ENCODE measurements around the gene PDLIM1. TPM values are rescaled to one million over a fixed set of nuclear protein-coding genes. Genes with fewer than 3 reads are reported as not detected.

The PDLIM1 gene
- total RNA-seq, 6 experiments from 2014 or later = 63.9 to 105 (median 82.1) TPM

DNA sequence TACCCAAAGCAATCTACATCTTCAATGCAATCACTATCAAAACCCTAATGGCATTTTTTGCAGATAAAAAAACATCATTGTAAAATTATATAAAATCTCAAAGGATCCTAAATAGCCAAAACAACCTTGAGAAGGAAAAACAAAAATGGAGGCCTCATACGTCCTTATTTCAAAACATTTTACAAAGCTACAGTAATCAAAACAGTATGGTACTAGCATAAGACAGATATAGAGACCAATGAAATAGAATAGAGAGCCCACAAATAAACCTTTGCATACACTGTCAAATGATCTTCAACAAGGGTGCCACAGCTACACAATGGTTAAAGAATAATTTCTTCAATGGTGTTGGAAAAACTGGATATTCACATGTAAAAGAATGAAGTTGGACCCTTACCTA is 34.5 kb downstream of the PDLIM1 start:
- H3K4me3 ChIP-seq = no peak overlapping the region
- TF ChIP-seq POLR2A (IDR thresholded peaks at IDR 0.05) (no peak), CTCF (IDR thresholded peaks at IDR 0.05) (no peak)
- peaks cover 0 to 11% (median 6%) of the 10 kb centered on the region in 4 donors for H3K4me1 ChIP-seq
- no peaks in the 10 kb centered on the region for H3K27me3 ChIP-seq
- ATAC-seq = no peak
- no peaks in the 10 kb centered on the region for H3K9me3 ChIP-seq
- WGBS (ENCODE audit: insufficient coverage, low coverage, low lambda C conversion rate, missing lambda C conversion rate) = 94% methylated on average over 1 of the region's 1 CpG
- intact Hi-C loops (cut with DNase I) = no loop called here
- H3K36me3 ChIP-seq = peaks cover 0 to 18% (median 2%) of the 10 kb centered on the region in 4 donors
- no peak for DNase-seq
- no peak overlapping the region for H3K27ac ChIP-seq

GRCh38 chr10:95254629-95255028 is 36.2 kb downstream of the PDLIM1 start:
- ATAC-seq (no peak), DNase-seq (no peak)
- Histone ChIP-seq H3K9me3 (no peaks in the 10 kb centered on the region), H3K27me3 (no peaks in the 10 kb centered on the region), H3K4me1 (peaks cover 0 to 2% (median 0%) of the 10 kb centered on the region in 4 donors), H3K27ac (no peak overlapping the region), H3K4me3 (no peak overlapping the region), H3K36me3 (peaks cover 0 to 16% (median under 1%) of the 10 kb centered on the region in 4 donors)
- intact Hi-C loops (cut with DNase I) = no loop called here
- TF ChIP-seq POLR2A (IDR thresholded peaks at IDR 0.05) = no peak
- TF ChIP-seq CTCF (IDR thresholded peaks at IDR 0.05) = no peak
- WGBS (ENCODE audit: insufficient coverage, low coverage, low lambda C conversion rate, missing lambda C conversion rate) = 77% methylated on average over 3 of the region's 3 CpGs

GRCh38 chr10:95253686-95254085 is 37.1 kb downstream of the PDLIM1 start:
- TF ChIP-seq POLR2A (IDR thresholded peaks at IDR 0.05) (no peak), CTCF (IDR thresholded peaks at IDR 0.05) (no peak)
- Histone ChIP-seq H3K27me3 (no peaks in the 10 kb centered on the region), H3K27ac (peak overlapping the region in 1 of 3 donors; percentile 1), H3K4me3 (no peak overlapping the region), H3K4me1 (peaks cover 0 to 6% (median 0%) of the 10 kb centered on the region in 4 donors), H3K36me3 (peaks cover 0 to 7% (median 0%) of the 10 kb centered on the region in 4 donors), H3K9me3 (no peaks in the 10 kb centered on the region)
- WGBS (ENCODE audit: insufficient coverage, low coverage, low lambda C conversion rate, missing lambda C conversion rate) = 69% methylated on average over 2 of the region's 2 CpGs
- DNase-seq = no peak
- no peak for ATAC-seq
- intact Hi-C loops (cut with DNase I) = no loop called here

- 60% methylated on average over 2 of the region's 2 CpGs for WGBS (ENCODE audit: insufficient coverage, low coverage, low lambda C conversion rate, missing lambda C conversion rate)
- intact Hi-C loops (cut with DNase I) = no loop called here
- Histone ChIP-seq H3K4me1 (peaks cover 0 to 6% (median 0%) of the 10 kb centered on the region in 4 donors), H3K9me3 (no peaks in the 10 kb centered on the region), H3K4me3 (no peak overlapping the region), H3K36me3 (peaks cover 0 to 2% (median 0%) of the 10 kb centered on the region in 4 donors), H3K27me3 (no peaks in the 10 kb centered on the region), H3K27ac (peak overlapping the region in 1 of 3 donors; percentile 1)
- ATAC-seq (peak; percentile 28 to 43 (median 34)), DNase-seq (no peak)
- TF ChIP-seq CTCF (IDR thresholded peaks at IDR 0.05) = no peak
- TF ChIP-seq POLR2A (IDR thresholded peaks at IDR 0.05) = no peak
These were observed 37.8 kb downstream of the PDLIM1 start for GRCh38 chr10:95253007-95253406.

DNA sequence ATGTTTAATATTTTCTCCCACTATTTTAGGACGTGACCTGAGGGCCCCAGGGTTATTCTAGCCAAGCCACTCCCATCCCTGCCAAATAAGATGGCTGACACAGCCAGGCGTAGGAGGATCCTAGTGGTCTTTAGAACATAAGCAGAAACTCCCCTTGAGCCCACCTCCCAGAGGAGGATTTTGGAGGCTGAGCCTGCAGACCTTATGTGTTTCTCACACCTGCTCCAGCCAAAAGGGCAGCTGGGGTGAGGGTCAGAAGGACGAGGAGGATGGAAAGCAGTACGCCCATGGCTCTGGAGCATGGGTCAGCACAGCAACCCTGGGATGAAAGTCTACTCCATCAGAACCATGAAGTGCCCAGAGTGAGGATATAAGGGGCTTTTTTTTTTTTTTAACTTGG is 39.9 kb downstream of the PDLIM1 start:
- Histone ChIP-seq H3K4me1 (peaks cover 0 to 6% (median 0%) of the 10 kb centered on the region in 4 donors), H3K27me3 (no peaks in the 10 kb centered on the region), H3K4me3 (no peak overlapping the region), H3K9me3 (no peaks in the 10 kb centered on the region), H3K27ac (no peak overlapping the region), H3K36me3 (peaks cover 0 to 8% (median under 1%) of the 10 kb centered on the region in 4 donors)
- DNase-seq = no peak
- WGBS (ENCODE audit: insufficient coverage, low coverage, low lambda C conversion rate, missing lambda C conversion rate) = 68% methylated on average over 4 of the region's 4 CpGs
- TF ChIP-seq CTCF (IDR thresholded peaks at IDR 0.05) = no peak
- no peak for TF ChIP-seq POLR2A (IDR thresholded peaks at IDR 0.05)
- ATAC-seq = no peak
- intact Hi-C loops (cut with DNase I) = no loop called here
